ENCODE measurements around the gene ELMO1. TPM values are rescaled to one million over a fixed set of nuclear protein-coding genes. Genes with fewer than 3 reads are reported as not detected.

Gene ELMO1
- total and polyA plus RNA-seq, 5 experiments from 2014 or later, result 26.9 to 120 (median 58.4) TPM

DNA sequence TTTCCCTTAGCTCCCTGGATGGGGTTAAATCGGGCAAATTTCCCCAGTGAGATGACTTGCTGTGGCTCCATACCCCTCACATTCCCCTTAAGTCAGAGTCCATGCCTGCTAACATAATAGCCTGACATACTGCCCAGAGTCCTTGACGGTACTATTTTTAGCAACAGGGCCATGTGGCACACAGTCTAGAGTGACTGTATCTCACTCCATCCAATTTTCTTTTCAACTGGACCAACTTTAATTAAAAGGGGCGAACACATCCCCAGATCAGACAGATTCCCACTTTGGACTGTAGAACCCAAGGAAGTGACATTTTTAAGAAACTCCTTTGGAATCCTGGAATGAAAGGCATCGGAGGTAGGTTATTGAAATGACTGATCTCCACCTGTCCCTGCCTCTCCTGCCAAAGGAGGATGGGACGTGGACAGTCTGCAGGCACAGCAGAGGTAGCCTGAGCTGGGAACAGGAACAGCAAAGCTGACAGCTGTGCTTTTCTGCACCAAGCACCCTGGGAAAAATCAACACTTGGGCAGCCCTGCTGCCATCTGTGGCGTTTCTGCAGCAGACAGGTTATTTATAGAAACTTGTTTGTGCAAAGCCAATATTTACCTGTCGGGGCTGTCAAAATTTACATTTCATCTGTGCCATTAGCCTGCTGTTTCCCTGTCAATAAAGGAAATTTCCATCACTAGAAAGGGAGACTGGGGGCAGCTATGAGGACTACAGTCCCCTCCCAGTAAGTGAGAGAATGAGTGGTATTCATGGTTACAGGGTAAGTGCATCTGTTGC is 502.9 kb downstream of the ELMO1 start:
- H3K36me3 Mint-ChIP-seq, result peaks cover 65 to 96% (median 83%) of the 10 kb centered on the region in 3 donors
- POLR2A ChIA-PET, result no interaction called here
- no peak overlapping the region for H3K4me3 Mint-ChIP-seq
- H3K9me3 Mint-ChIP-seq, result peaks cover 30 to 99% (median 68%) of the 10 kb centered on the region in 9 donors
- no peaks in the 10 kb centered on the region for H3K27me3 Mint-ChIP-seq
- ATAC-seq (no peak), DNase-seq (no peak)
- no peak overlapping the region for H3K27ac Mint-ChIP-seq
- H3K4me1 Mint-ChIP-seq, result peaks cover 1 to 61% (median 13%) of the 10 kb centered on the region in 4 donors

DNA sequence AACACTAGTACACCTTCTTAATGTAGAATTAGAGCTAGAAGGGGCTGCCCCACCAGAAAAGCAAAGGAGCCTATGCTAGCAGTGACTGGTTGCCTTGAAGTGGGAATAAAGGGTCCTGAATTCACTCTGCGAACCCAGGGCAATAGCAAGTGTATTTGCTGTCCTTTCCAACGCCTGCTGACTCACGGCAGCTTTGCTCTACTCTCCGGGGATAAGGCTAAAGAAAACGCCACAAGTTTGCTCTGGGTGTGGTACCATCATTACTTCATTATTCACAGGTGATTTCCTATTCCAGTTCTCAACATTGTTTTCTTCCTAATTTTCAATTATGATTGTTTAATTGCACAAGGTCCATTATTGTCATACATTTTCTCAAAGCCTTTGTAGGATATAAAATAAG is 503.8 kb downstream of the ELMO1 start:
- peaks cover 59 to 96% (median 83%) of the 10 kb centered on the region in 3 donors for H3K36me3 Mint-ChIP-seq
- H3K27me3 Mint-ChIP-seq, result no peaks in the 10 kb centered on the region
- peaks cover 34 to 99% (median 58%) of the 10 kb centered on the region in 9 donors for H3K9me3 Mint-ChIP-seq
- DNase-seq (no peak), ATAC-seq (no peak)
- POLR2A ChIA-PET, result no interaction called here
- peak overlapping the region in 1 of 10 donors; percentile 19 for H3K27ac Mint-ChIP-seq
- H3K4me1 Mint-ChIP-seq, result peaks cover 6 to 62% (median 15%) of the 10 kb centered on the region in 4 donors
- no peak overlapping the region for H3K4me3 Mint-ChIP-seq

DNA sequence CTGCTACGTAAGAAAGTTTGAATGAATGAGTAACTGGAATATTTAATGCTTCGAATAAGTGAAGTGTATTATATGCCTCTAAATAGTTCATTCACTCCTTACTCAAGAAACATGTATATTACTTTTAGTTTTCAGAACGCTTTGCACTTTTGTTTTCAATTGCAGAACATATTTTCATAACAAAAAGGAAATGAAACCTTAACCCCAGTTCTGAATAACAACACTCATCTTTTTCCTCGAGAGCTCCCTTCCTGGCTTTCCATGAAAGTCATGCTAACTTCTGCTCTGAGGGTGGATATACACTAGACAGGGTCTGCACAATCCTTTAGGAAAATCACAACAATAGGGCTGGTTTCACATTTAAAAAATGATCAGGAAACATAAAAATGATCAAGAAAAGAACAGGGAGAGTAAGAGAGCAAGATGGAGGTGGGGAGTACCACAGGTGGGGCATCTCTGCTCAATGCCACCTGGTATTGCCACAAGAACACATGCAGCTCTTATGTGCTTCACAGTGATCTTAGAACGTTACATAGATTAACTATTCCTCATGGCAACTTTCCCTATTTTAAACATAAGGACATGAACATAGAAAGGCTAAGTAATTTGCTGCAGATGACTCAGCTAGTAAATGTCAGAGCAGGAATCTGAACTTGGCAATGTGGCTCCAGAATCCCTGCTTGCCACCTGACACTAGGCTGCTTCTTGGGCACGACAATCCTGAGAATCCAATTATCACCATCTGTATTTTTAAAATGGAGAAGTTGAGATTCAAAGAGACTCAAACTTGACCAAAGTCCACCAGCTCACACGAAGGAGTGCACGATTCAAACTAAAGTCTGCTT is 504.9 kb downstream of the ELMO1 start:
- ATAC-seq, result no peak
- Mint-ChIP-seq H3K27me3 (no peaks in the 10 kb centered on the region), H3K27ac (peak overlapping the region in 1 of 10 donors; percentile 29), H3K9me3 (peaks cover 30 to 99% (median 48%) of the 10 kb centered on the region in 9 donors), H3K4me1 (peaks cover 8 to 64% (median 21%) of the 10 kb centered on the region in 4 donors), H3K36me3 (peaks cover 49 to 91% (median 79%) of the 10 kb centered on the region in 3 donors), H3K4me3 (peak overlapping the region in 3 of 10 donors; percentile 14 to 56 (median 18))
- DNase-seq, result no peak
- POLR2A ChIA-PET, result interaction anchor here (0.6 kb wide), 1 partner anchor 552 kb away, joined by 4 read pairs; no protein-coding TSS in a partner anchor

DNA sequence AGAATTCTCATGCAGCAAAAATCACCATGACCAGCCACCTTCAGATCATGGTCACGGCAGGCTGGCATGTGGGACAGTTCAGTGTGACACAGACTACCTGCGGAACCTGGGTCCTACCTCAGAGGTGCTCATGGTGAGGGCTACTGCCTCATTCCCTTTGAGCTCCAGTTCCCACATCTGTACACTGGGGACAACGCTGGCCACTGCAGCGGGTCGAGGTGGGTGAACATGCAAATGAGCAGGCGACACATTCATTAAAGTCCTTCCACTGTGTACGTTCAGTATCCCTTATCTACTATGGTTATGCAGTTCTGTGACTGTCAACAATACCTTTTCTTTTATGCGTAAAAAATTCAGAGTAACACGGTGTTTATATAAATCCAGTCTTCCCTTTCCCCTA is 505.7 kb downstream of the ELMO1 start:
- Mint-ChIP-seq H3K9me3 (peaks cover 34 to 99% (median 50%) of the 10 kb centered on the region in 9 donors), H3K27ac (peak overlapping the region in 2 of 10 donors; percentile 29 to 41), H3K4me3 (peak overlapping the region in 3 of 10 donors; percentile 18 to 59 (median 56)), H3K36me3 (peaks cover 49 to 90% (median 81%) of the 10 kb centered on the region in 3 donors), H3K4me1 (peaks cover 9 to 71% (median 27%) of the 10 kb centered on the region in 4 donors), H3K27me3 (no peaks in the 10 kb centered on the region)
- DNase-seq (no peak), ATAC-seq (no peak)
- POLR2A ChIA-PET, result no interaction called here

DNA sequence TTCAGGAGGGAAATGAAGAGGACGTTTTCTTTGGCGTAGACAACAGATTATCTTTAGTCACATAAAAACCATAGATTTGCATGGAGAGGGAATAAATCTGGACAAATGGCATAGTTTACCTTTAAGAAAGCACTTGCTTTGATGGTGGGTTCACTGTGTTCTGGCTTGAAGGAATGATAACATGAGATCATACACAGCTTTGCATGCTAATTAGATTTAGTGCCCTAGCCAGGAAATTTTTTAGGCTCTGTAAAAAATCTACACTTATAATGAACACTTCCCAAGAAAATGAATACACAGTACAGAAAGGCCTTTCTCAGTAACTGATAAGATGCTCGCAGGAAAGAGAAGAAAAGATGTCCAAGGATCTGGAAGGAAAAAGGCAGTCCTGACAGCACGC is 506.1 kb downstream of the ELMO1 start:
- POLR2A ChIA-PET, result no interaction called here
- H3K27ac Mint-ChIP-seq, result no peak overlapping the region
- H3K36me3 Mint-ChIP-seq, result peaks cover 45 to 91% (median 79%) of the 10 kb centered on the region in 3 donors

DNA sequence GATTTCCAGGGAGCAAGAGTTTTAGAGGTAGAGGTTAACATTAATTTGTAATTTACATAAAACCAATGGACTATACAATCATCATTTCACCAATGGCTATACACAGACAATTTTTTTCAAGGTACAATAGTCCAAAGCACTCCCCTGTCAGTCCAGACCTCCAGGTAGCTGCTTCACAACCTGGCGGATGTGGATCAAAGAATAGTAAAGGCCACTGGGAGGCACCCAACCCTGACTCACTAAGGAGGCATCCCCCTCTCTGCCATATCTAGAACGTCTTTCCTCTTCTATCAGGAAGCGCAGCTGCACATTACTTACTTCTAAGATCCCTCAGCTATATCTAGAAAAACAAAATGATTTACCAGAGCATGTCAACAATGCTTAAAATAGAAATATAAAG is 506.6 kb downstream of the ELMO1 start:
- peaks cover 5 to 71% (median 27%) of the 10 kb centered on the region in 4 donors for H3K4me1 Mint-ChIP-seq
- peaks cover 46 to 91% (median 78%) of the 10 kb centered on the region in 3 donors for H3K36me3 Mint-ChIP-seq
- no peak for ATAC-seq
- H3K27ac Mint-ChIP-seq, result no peak overlapping the region
- H3K4me3 Mint-ChIP-seq, result peak overlapping the region in 1 of 10 donors; percentile 3
- no peaks in the 10 kb centered on the region for H3K27me3 Mint-ChIP-seq
- H3K9me3 Mint-ChIP-seq, result peaks cover 30 to 99% (median 47%) of the 10 kb centered on the region in 9 donors
- no peak for DNase-seq
- POLR2A ChIA-PET, result no interaction called here

More for the DNA sequence above, 506.1 kb downstream of the ELMO1 start:
- ATAC-seq (no peak), DNase-seq (no peak)
- Mint-ChIP-seq H3K9me3 (peaks cover 34 to 99% (median 49%) of the 10 kb centered on the region in 9 donors), H3K4me3 (peak overlapping the region in 3 of 10 donors; percentile 3 to 59 (median 56)), H3K4me1 (peaks cover 6 to 74% (median 28%) of the 10 kb centered on the region in 4 donors), H3K27me3 (no peaks in the 10 kb centered on the region)

DNA sequence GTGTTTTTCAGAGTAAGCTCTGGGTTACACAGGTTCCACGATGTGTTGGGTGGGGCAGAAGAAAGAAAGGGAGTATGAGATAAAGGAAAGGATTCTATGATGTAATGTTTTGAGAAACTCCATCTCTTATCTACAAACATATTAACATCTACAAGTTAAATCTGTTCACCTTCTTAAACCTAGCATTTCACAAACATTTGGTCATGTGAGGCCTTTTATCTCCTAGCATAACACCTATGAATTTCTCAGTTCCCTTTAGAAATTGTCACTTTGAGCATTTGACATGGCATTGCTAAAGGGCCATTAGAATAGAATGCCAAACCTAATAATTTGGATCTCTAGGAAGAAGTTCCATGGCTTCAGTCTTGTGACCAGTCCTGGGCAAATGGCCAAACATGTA is 507.3 kb downstream of the ELMO1 start:
- H3K9me3 Mint-ChIP-seq, result peaks cover 29 to 99% (median 49%) of the 10 kb centered on the region in 9 donors
- DNase-seq, result no peak
- H3K36me3 Mint-ChIP-seq, result peaks cover 49 to 93% (median 78%) of the 10 kb centered on the region in 3 donors
- POLR2A ChIA-PET, result no interaction called here
- no peaks in the 10 kb centered on the region for H3K27me3 Mint-ChIP-seq
- H3K4me1 Mint-ChIP-seq, result peaks cover 8 to 67% (median 28%) of the 10 kb centered on the region in 4 donors
- ATAC-seq, result no peak
- no peak overlapping the region for H3K27ac Mint-ChIP-seq
- H3K4me3 Mint-ChIP-seq, result no peak overlapping the region

DNA sequence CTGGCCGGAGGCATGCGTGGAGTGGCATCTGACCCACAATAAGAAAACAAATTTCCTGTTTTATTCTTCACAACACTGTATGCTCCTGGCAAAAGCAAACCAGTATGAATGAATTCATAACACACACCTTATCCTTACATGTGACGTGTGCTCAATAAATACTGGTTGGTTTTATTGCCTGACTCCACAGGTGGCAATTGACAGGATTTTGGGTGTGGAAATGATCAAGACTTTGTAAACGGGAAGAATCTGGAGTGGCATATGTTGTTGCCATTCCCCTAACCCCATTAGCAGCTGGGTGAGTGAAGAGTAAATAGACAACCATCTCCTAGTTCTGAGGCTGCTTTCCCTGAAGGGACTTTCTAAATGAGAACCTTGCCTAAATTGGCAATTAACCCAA is 508.8 kb downstream of the ELMO1 start:
- DNase-seq (no peak), ATAC-seq (no peak)
- Mint-ChIP-seq H3K27me3 (no peaks in the 10 kb centered on the region), H3K4me1 (peaks cover 9 to 58% (median 33%) of the 10 kb centered on the region in 4 donors), H3K27ac (peak overlapping the region in 2 of 10 donors; percentile 67 to 71), H3K9me3 (peaks cover 27 to 100% (median 55%) of the 10 kb centered on the region in 9 donors), H3K36me3 (peaks cover 44 to 92% (median 79%) of the 10 kb centered on the region in 3 donors), H3K4me3 (peak overlapping the region in 2 of 10 donors; percentile 14 to 34)
- POLR2A ChIA-PET, result no interaction called here

DNA sequence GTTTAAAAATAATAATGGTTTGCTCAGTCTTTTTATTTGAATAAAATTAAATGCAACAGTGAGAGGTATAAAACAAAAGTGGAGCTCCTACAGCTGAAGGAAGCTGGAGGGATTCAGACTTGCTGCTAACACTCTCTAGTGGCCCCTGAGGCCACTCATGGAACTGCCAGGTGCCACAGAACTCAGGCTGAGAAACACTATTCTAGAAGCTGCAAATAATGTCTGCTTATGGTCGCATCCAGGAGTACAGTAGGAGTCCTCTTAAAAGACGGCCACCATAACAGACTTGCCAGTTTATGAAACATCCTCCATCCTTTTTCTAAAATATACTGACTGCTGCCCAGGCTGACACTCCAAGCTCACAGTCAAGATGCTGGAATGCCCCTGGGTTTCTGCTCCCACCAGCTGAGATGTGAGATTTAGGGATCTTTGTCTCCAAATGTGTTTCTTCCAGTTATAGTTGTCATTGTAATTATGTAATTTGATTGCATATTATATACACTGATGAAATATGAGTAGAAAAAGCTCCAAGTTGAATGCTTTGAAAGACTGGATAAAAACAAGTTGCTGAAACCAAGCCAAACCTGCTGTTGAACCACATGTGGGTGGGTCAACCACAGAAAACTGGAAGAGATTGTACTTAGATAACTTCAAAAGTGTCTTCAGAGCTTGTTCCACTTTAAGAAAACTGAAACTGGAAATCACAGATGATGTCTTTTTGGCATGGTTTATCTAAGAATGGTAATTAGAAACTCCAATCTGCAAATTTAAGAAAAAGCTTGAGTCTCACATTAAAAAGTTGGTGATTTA is 510.7 kb downstream of the ELMO1 start:
- no peaks in the 10 kb centered on the region for H3K27me3 Mint-ChIP-seq
- H3K27ac Mint-ChIP-seq, result peak overlapping the region in 7 of 10 donors; percentile 15 to 96 (median 90)
- DNase-seq, result peak in 7 of 10 donors; percentile 13 to 80 (median 35)
- peak; percentile 60 to 83 for ATAC-seq
- POLR2A ChIA-PET, result interaction anchor here (0.7 kb wide), 1 partner anchor 202 kb away, joined by 3 read pairs; no protein-coding TSS in a partner anchor
- H3K4me3 Mint-ChIP-seq, result peak overlapping the region in 8 of 10 donors; percentile 10 to 72 (median 37)
- H3K36me3 Mint-ChIP-seq, result peaks cover 45 to 91% (median 71%) of the 10 kb centered on the region in 3 donors
- H3K4me1 Mint-ChIP-seq, result peaks cover 9 to 44% (median 37%) of the 10 kb centered on the region in 4 donors
- H3K9me3 Mint-ChIP-seq, result peaks cover 21 to 99% (median 50%) of the 10 kb centered on the region in 9 donors

DNA sequence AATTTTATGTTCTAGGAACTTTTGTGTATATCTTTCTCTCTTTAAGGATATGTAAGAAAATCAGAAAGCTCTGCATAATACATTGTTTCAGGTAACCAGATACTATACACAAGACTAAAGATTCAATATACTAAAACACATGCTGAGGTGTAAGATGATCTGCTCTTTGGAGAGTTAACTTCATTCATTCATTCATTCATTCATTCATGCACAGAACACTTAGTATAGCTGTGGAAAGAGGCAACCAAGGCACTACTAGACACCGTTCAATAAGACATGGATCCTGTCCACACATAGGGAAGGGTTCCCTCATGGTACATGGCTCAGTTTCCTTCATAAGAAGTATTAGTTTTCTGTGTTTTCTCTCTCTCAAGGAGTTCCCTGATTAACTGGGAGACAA is 516.8 kb downstream of the ELMO1 start:
- POLR2A ChIA-PET, result no interaction called here
- H3K4me3 Mint-ChIP-seq, result no peak overlapping the region
- no peaks in the 10 kb centered on the region for H3K27me3 Mint-ChIP-seq
- H3K4me1 Mint-ChIP-seq, result peaks cover 4 to 40% (median 10%) of the 10 kb centered on the region in 4 donors
- ATAC-seq (no peak), DNase-seq (no peak)
- H3K36me3 Mint-ChIP-seq, result peaks cover 39 to 62% (median 41%) of the 10 kb centered on the region in 3 donors
- H3K9me3 Mint-ChIP-seq, result peaks cover 0 to 55% (median 22%) of the 10 kb centered on the region in 9 donors
- H3K27ac Mint-ChIP-seq, result no peak overlapping the region

DNA sequence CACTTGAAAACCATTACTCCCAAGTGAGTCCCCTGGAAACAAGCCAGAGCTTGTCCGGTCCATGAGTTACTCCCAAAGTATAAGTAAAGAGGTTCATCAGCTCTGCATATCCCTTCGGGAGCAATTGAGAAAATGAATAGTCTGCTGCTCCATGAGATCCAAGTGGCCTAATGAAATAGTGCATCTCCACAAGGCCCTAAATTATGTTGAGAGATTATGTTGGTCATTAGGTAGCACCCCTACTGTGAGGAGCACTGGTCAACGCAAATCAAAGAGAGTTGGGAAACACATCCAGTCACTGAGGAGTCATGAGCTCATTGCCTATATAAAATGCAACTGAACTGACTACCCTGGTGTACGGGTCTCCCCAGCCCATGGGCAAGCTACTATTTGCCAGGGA is 518.9 kb downstream of the ELMO1 start:
- Mint-ChIP-seq H3K36me3 (peaks cover 22 to 45% (median 26%) of the 10 kb centered on the region in 3 donors), H3K9me3 (peaks cover 0 to 38% (median 7%) of the 10 kb centered on the region in 9 donors), H3K27ac (no peak overlapping the region), H3K4me1 (peaks cover 4 to 35% (median 12%) of the 10 kb centered on the region in 4 donors), H3K27me3 (no peaks in the 10 kb centered on the region), H3K4me3 (no peak overlapping the region)
- no peak for ATAC-seq
- no peak for DNase-seq
- POLR2A ChIA-PET, result no interaction called here

DNA sequence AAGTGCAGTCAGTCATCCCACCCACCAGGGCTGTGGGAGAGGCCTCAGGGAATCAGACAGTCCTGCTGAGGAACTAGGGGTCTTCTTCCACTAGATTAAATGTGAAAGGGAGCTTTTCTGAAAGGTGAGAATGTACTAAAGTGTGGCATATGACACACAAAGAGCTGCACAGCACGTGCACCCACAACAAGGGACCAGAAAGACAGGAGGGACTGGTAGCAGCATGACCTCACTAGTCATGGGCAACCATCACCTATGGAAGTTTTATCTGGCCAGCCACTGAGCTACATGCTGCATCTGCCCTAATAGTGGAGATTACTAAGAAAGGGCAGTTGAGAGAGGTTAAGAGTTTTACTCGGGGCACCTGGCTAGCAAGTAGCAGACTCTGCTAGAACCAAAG is 519.9 kb downstream of the ELMO1 start:
- ATAC-seq (no peak), DNase-seq (no peak)
- POLR2A ChIA-PET, result no interaction called here
- peaks cover 0 to 28% (median 5%) of the 10 kb centered on the region in 9 donors for H3K9me3 Mint-ChIP-seq
- H3K4me3 Mint-ChIP-seq, result no peak overlapping the region
- no peaks in the 10 kb centered on the region for H3K27me3 Mint-ChIP-seq
- H3K36me3 Mint-ChIP-seq, result peaks cover 18 to 45% (median 22%) of the 10 kb centered on the region in 3 donors
- H3K4me1 Mint-ChIP-seq, result peaks cover 6 to 35% (median 15%) of the 10 kb centered on the region in 4 donors
- no peak overlapping the region for H3K27ac Mint-ChIP-seq

Data from naive thymus-derived CD8-positive, alpha-beta T cell (primary cell).